ENCODE results near the gene SYT2. TPM values are rescaled to one million over a fixed set of nuclear protein-coding genes. Genes with fewer than 3 reads are reported as not detected.

Gene SYT2
- total RNA-seq, 1 experiment from 2014 or later: not detected

GRCh38 chr1:202661136-202661845, 49.0 kb downstream of the SYT2 start:
- RAD21 ChIA-PET (ENCODE audit: low non-redundant PET in 1 of 2, low total read pairs in 2 of 2, uncharacterized antibody in 2 of 2, unreplicated experiment in 2 of 2): interaction anchor here in 1 of 2 experiments (1.8 kb wide), 1 partner anchor 58 kb away, joined by 7 read pairs; no protein-coding TSS in a partner anchor
- DNase-seq (ENCODE audit: low read depth, low spot score): peak; percentile 8
- H3K9ac ChIP-seq (ENCODE audit: low read length): no peak overlapping the region
- no peak overlapping the region for H2AFZ ChIP-seq (ENCODE audit: low read depth, low read length, poor library complexity, severe bottlenecking)
- CTCF ChIA-PET: interaction anchor here (0.6 to 2.5 kb wide), 7 partner anchors 10 to 931 kb away, joined by 3 to 12 read pairs (median 4); no protein-coding TSS in a partner anchor
- no peak overlapping the region for H3K4me3 ChIP-seq (replicated peaks in 1 of 2; ENCODE audit: low read depth in 1 of 2, low read length in 2 of 2)
- TF ChIP-seq SP1 (IDR thresholded peaks at IDR 0.05; ENCODE audit: low read depth): no peak
- no peak for TF ChIP-seq POLR2AphosphoS5 (IDR thresholded peaks at IDR 0.05; ENCODE audit: low read depth, low read length)
- TF ChIP-seq EZH2 (IDR thresholded peaks at IDR 0.05): no peak
- peak; percentile 55 to 93 (median 57) for TF ChIP-seq CTCF (IDR thresholded peaks at IDR 0.05 in 2 of 3, conservative IDR thresholded peaks at IDR 0.05 in 1 of 3; ENCODE audit: borderline replicate concordance in 1 of 3, insufficient read depth in 1 of 3, low read depth in 2 of 3, low read length in 2 of 3)
- no peak for TF ChIP-seq JUND (IDR thresholded peaks at IDR 0.05)
- TF ChIP-seq EGR1 (IDR thresholded peaks at IDR 0.05; ENCODE audit: low read depth): no peak
- TF ChIP-seq RAD21 (IDR thresholded peaks at IDR 0.05; ENCODE audit: low read depth): peak; percentile 56
- TF ChIP-seq CBX3 (IDR thresholded peaks at IDR 0.05; ENCODE audit: low read depth): no peak
- POLR2A ChIA-PET: no interaction called here
- H3K9me2 ChIP-seq (ENCODE audit: insufficient read depth): no peaks in the 10 kb centered on the region
- BruUV-seq (replicated peaks): no TSS peak
- no peak overlapping the region for H3K27ac ChIP-seq (ENCODE audit: low read depth, low read length)
- intact Hi-C loops (cut with micrococcal nuclease): no loop called here
- no peaks in the 10 kb centered on the region for H3K36me3 ChIP-seq (ENCODE audit: control insufficient read depth in 1 of 2, insufficient read depth in 2 of 2, low read length in 2 of 2)
- no peaks in the 10 kb centered on the region for H3K9me3 ChIP-seq (ENCODE audit: control insufficient read depth in 1 of 2, insufficient read depth in 1 of 2, low read depth in 1 of 2, low read length in 2 of 2)
- no peaks in the 10 kb centered on the region for H3K79me2 ChIP-seq (ENCODE audit: insufficient read depth, low read length)
- H3K4me2 ChIP-seq (ENCODE audit: low read length): no peak overlapping the region
- no peaks in the 10 kb centered on the region for H4K20me1 ChIP-seq (ENCODE audit: insufficient read depth)
- peak; percentile 84 for ATAC-seq
- peaks cover 57% of the 10 kb centered on the region for H3K27me3 ChIP-seq (ENCODE audit: insufficient read depth, low read length)
- H3K4me1 ChIP-seq (ENCODE audit: control insufficient read depth in 1 of 2, insufficient read depth in 2 of 2, low read length in 2 of 2): no peaks in the 10 kb centered on the region
